ENCODE results near the gene SMG6.

SMG6 gene

DNA sequence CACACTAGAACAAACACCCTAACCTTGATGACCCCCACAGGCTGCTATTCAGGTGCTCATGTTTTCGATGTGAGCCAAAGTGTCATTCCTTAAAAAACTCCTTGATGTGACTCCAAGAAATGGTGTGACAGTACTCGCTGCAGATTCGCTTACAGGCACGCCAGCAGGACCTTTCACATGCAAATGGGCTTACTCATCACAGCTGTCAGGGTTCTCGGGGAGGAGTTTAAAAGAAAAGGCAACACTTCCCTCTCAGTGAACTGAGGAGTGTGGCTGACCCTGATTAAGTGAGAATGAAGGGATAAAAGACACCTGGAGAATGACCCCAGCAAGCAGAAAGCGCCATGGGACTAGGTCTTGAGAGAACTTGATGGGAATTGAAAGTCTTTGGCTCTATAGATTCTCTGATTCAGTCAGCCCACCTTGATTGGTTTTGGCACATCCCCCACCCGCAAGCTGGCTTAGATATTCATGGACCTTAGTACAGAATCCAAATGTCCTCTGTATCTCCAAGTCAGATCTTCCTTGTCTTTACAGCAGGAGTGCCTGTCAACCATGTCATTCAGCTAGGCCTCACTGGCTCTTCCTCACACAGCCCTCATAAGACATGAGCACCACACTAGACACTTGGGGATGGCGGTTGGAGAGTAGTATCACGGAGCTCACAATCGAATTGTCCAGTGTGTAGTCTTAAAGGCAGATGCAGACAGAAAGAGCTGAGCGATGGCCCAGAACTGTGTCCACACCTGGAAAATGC, 166.1 kb downstream of the SMG6 start:
- DNase-seq: no peak

DNA sequence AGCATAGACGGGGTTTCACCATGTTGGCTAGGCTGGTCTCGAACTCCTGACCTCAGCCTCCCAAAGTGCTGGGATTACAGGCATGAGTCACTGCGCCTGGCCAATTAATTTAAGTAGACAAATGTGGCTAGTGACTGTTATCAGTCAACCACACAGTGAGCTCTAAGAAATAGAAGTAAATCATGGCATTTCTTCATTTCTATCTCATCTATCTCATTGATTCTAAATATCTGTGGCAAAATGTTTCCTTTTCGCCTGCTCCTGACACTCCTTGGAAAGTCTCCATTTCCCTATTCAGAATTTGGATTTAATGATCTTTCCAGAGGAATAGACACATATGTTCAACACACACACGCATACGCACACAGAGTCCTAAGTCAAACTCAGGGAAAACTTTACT, 167.3 kb downstream of the SMG6 start:
- DNase-seq: no peak

DNA sequence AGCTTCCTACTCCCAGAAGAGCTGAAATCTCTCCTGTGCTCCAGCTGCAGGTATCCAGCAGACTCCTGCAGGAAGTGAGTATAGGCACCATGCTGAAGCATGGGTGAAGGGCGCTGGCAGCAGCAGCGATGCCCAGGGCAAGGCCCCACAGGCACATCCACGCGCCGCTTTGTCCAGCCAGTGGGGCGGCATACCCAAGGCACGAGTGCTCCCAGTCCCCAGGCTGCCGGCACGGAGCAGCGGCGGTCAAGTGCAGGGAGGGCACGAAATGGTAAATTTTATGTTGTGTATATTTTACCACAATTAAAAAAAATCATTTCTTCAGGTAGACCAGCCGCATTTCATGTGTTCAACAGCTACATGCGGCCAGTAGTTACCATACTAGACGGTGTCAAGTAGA, 175.6 kb downstream of the SMG6 start:
- no peak for DNase-seq

DNA sequence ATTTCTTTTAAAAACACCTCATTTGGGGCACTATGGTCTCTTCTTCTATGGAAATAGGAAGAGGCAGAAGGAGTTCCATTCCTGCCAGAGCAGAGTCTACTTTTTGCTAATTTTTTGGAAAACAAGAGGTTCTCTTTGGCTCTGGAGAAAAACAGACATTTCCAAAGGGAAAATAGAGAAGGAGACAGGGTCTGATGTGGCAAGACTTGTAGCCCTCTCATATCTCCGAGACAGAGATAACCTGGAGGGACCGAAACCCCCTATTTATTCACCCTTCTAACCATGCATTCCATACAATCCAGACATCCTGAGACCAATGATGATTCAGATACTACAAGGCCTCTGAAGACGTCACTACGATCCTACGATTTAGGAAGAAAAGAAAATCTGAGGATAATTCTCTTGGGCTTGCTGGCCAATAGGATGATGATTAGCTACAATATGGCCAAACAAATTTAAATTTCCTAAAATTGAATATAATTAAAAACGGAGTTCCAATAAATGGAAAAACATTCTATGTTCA, 178.5 kb downstream of the SMG6 start:
- no peak for DNase-seq

DNA sequence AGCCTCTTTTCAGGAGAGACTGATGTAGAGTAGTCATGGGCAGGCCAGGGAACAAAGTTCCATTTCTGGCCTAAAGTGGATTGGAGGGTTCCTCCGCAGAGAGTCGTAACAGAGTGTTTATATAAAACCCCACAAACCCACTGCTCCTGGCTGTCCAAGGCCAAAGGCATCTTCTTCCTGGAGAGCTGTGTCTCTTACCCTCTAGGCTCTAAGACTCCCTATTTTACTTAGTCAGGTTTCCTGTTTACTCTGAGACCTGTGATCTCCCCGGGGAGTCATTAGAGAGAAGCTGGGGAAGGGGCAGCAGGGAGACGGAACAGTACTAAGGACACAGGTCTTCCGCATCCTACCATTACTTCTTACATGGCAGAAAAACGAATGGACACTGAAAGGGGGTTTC, 179.2 kb downstream of the SMG6 start:
- no peak for DNase-seq

DNA sequence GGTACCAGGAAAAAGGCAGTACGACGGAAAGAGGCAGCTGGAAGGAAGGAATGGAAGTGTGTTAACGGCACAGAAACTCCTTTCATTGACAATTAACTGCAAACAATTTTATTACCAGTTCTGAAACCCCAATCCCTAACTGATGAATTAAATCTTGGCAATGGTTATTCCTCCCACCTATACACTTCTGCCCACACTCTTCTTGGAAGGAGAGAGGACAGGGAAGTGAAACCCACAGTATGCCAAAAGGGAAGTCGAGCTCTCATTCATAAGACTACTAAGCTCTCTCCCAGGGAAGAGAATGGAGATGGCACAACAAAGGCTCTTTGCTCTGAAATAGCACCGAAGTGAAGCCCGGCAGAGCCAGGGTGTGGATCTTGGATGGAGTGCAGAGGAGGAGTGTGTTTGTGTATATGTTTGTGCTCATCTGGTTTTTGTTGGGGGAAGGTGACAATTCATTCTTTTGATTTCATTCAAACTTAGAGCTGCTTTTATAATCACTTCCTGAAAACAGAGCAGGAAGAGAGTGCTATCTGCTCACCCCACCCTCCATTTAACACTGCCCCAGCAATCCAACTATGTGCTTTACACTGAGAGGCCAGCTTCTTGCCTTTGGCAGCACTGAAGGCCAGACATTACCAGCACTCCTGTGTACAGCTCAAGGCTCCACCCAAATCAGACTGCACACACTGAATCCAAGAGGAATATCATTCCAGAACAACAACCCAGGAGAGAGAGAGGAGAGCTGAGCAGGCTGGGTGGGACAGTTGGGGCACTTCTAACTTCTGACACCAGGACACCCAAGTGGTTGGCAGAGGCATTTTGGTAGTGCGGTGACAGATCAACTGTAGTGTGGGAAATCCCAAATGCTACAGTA, 180.0 kb downstream of the SMG6 start:
- no peak for DNase-seq

DNA sequence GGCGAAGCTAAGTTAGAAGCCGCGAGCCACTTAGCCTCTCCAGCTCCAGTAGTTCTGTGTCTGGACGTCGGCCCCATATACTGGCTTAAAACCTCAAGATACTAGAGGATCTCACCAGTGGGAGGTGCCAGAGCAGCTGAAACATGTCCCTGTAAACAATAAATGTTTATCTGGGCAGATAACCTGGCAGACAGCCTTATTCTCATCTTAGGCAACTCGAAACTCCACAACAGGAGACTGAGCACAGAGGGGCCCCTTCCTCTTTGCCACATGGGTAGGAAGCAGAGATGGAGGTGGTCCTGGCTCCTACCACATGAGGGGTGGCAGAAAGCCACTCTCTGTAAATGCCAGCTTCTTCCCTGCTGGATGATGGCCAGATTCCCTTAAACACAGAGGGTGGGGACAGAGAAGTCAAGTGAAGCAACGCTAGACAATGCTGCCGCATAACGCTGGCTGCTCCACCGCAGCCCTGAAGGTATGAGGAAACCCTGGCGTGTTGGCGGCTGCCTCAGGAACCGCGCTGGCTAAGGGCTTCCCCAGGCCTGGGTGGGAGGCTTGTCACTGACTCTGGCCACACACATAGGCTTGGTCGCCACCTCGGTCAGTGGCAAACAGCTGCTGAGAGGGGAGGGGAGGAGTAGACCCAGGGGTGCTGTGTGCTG, 180.8 kb downstream of the SMG6 start:
- DNase-seq: no peak

DNA sequence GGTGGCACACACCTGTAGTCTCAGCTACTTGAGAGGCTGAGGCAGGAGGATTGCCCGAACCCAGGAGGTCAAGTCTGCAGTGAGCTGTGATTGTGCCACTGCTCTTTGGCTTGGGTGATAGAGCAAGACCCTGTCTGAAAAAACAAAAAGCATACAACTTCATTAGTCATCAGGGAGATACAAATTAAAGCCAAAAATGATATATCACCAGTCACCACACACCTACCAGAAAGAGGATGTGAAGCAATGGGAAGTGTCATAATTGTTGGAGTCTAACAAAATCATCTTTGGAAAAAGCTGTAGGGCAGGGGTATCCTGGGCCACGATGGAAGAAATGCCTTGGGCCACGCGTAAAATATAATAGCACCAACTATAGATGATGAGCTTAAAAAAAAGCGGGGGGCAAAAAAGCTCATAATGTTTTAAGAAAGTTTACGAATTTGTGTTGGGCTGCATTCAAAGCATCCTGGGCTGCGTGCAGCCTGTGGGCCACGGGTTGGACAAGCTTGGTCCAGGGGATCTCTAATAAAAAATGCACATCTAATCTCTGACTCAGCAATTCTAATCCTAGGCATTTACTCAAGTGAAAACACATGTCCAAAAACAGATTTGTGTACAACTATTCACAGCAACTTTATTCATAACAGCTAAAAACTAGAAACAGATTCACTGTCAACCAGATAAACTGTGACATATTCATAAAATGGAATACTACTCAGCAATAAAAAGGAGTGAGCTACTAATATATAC, 182.8 kb downstream of the SMG6 start:
- DNase-seq: no peak

DNA sequence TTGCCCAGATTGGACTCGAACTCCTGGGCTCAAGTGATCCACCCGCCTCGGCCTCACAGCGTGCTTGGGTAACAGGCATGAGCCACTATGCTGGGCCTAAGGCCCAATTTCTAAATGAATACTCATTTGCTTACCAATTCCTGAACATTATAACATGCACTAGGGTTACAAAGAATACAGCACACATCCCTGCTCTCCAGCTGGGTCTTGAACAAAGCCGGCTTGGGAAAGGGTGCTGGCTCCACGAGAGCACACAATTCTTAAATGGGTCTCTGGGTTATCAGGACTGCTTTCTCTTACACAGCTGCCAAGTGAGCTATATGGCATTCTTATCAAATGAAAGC, 190.3 kb downstream of the SMG6 start:
- no peak for DNase-seq

DNA sequence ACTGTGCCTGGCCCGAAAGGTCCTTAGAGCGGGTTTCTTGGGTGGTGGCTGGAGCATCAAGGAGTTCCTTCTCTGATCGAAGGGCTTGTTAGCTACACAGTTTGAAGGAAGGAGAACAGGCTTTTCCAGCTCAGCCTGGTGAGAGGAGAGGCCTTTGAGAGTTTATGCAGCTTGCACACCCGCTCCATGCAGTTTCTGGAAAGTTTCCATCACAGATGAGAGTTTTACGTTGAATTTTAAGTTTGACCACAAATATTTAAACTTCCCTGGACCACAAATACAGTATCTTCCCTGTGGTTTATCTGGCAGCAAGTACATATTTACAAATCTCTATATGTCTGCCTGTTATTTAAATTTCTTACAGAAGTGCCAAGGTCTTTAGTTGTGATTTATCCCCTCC, 191.9 kb downstream of the SMG6 start:
- no peak for DNase-seq

DNA sequence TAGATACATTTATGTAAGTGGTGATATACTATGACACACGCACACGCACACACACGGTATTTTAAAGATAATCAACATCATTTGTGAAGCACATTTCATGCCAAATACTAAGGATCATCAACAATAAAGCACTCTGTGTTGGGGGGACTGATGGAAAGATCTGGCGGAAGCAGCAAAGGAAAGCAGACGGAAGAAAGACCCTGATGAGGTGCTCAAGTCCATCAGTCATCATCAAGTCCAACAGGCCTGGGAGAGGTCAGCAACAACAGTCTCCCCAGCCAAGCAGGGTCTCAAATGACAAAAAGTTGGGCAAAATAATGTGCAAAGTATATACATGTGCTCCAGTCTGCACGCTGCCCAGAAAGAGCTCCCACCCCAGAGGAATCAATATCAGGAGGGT, 193.1 kb downstream of the SMG6 start:
- DNase-seq: no peak

DNA sequence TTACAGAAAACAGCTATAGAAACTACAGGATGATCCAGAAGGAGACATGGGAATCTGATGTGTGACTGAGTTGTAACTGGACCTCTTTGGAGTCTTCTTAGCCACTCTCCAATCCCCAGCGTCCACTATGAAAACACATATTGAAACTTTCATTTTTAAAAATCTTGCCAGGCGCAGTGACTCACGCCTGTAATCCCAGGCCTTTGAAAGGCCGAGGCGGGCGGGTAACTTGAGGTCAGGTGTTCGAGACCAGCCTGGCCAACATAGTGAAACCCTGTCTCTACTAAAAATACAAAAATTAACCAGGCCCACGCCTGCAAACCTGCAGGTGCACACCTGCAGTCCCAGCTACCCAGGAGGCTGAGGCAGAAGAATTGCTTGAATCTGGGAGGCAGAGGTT, 195.4 kb downstream of the SMG6 start:
- DNase-seq: no peak

DNA sequence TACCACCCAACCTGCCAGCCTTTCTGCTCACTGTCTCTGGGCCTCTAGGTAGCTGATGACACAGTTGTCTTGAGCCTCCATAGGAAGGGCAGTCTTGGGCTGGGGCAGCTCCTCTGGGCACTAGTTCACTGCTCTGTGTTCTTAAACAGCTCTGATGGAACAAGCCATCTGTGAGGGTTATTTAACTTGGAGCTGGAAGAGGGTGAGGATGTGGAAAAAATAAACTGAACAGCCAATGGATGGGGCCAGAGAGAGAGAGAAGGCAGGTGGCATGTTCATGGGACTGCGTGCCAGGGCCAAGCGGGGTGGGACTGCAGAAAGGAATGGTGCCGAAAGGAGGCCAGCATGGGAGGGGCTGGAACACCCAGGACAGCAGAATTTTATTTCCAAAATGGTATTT, 196.1 kb downstream of the SMG6 start:
- DNase-seq: no peak

DNA sequence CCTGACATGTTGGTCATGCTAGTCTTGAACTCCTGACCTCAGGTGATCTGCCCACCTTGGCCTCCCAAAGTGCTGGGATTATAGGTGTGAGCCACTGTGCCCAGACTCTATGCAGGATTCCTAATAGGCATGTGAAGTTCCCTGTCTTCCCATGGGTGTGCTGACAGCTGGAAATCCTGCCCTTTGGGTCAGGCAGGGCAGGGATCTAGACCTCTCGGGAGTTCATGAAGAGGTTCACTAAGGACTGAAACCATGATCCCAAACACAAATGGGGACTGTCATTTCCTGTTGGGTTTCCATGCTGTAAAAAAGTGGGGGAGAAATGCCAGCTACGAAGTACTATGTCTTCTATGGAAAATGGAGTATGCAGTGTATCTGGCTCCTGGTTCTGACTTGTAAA, 196.5 kb downstream of the SMG6 start:
- DNase-seq: no peak

DNA sequence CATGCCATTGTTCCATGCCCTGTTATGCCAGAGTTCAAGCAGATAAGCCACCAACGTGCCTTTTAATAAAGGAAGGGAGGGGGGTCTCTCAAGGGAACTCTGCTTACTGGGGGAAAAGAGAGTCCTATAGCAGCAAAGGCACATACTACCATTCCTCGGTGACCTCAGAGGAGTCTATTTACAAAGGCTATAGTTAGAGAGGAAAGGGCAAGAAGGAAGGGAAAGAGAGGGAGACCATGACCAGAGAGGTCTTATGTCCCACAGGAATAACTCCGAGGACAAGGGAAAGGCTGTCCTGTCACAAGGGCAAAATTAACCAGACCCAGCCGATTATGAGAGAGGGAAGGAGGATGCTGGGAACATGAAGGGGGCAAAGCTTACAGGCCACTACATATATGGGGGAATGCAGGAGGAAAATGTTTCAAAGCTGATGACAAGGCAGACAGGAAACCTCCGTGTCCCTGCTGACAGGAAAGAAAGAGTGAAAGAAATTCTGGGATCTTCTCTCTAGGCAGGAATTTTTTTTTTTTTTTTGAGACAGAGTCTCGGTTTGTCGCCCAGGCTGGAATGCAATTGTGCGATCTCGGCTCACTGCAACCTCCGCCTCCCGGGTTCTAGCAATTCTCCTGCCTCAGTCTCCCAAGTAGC, 197.2 kb downstream of the SMG6 start:
- no peak for DNase-seq

DNA sequence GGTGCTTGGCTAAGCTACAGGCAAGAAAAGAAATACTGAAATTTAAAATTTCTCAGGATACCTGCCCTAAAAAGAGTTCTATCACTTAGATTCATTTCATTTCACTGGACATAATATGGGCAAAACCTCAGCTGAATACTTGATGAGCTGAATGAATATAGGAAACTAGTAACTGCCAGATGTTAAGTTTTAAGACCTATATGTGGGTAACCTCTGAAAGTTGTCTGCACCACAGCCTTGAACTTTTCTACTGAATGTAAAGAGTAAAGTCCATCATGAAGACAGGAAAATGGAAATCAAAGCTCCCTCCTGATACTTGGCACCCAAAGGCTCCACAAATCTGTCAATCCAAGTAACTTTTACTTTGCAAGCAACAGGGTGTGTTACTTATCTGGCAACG, 197.9 kb downstream of the SMG6 start:
- DNase-seq: no peak

DNA sequence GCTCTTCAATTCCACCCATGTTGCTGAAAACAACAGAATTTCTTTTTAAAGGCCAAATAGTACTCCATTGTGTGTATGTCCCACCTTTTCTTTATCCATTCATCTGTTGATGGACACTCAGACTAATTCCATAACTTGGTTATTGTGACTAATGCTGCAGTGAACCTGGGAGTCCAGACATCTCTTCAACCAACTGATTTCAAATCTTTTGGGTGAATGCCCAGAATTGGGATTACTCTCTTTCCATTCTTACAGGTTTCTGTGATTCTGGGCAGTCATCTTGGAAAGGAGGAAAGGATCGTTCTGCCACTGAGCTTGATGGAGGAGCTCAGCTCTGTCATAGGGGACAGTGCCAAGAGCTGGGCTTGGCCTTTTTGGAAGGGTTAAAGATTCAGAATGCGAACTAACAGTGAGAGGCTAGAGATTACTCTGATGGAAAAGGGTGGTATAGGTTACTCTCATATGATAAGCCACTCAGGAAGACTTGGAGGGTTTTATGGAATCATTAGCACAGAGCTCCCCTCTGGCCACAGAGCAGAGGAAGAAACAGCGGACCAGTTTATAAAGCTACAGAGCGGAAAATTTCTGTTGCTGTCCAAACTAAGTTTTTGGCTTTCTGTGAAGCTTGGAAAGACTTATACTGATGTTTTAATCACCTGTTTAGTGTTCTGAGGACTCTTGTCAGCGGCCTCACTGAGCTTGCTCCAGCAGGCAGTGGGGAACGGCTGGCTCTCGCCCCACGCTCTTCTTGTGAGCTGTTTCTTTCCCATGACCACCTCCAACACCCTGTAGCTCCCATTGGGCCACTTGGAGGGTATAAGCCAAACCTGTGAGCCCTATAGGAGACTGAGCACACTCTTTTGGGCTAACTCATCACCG, 200.4 kb downstream of the SMG6 start:
- no peak for DNase-seq

DNA sequence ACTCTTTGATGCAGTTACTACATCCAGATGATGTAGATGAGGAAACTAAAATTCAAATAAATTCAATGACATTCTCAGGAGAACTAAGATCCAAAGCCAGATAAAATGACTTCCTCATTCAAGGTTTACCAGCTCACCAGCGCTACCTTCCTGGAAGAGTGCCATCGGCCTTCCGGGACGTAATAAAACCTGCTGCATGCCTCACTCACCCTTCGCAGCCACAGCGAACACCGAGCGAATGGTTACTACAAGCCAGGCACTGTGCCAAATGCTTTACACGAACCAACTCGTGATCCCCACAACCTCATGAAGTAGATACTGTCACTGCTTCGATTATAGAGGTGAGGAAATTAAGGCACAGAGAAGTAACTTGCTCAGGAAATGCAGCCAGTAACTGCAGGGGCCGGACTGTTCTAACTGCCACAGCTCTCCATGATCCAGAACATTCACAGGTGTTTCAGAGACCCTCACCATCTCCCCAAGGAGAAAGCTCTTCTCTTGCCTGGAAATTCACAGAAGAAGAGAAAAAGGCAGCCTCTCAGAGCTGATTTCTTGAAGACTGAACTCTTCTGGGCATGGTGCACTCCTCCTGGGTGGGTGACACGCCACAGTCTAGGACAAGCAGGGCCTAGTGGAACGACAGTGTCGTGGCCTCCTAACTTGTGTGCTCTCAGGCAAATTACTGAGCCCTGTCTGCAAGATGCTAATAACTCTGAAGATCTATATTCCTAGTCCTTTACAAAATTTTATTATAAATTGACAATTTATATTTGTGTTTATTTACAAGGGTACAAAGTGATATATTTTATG, 201.9 kb downstream of the SMG6 start:
- peak in 1 of 2 donors; percentile 29 for DNase-seq

DNA sequence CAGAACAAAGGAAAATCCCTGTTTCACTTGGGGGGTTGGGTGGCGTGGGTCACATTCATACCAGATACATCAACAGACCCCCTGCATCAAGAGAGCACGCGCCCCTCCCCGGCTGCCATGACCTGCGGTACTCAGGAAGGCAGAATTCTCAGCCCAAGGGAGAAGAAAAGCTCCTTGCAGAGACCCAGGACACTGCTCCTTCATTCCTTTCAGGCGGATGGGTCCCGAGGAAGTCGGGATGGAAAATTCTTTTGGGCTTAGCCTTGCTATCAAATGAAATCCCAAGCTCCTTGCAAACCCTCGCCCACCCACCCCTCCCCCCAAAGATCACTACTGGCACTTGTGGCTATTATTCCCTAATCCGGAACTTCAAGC, 208.1 kb downstream of the SMG6 start:
- no peak for DNase-seq

DNA sequence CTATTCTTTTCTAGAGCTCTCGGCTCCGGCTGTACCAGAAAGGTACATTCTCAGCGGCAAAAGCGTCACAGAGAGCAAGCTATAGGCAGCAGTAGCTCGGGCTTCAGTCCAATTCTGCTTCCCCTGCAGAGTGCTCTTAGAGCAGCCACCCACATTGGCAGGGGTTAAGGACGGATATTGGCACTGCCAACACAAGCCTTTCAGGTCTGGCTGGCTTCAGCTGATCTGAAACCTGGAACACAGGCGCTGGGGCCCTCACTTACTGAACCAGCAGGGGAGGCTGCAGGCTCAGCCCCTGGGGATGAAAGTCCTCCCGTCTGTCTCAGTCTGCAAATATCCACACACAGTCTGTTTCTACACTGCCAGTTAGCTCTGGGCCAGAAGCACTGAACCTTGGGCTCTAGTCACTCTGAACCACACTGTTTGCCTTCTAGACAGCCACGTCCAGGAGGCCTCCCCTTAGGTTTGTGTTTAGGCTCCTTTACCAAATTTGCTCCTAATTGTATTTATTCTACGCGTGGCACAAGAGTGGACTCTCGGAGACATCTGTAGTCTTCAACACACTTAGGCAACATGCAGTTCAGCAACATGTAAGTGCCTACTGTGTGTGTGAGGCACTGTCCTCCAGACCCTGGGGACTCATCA, 208.6 kb downstream of the SMG6 start:
- no peak for DNase-seq
